PC-9 (cell line): ENCODE results near the gene GBP3. TPM values are rescaled to one million over a fixed set of nuclear protein-coding genes. Genes with fewer than 3 reads are reported as not detected.
"Not testable (repeated sequence)": the region's sequence is repeated elsewhere in the genome, so short reads cannot be mapped to it uniquely, and the experiment has no call there.

Experiments
- BruUV-seq: library from RNA; stranded (reverse); fragments of 400-500 nt; replicated peaks from 2 replicates; lab custom pipeline; 2021; lab: Mats Ljungman, UMichigan
- CTCF ChIA-PET: fragments of 300-600 bp; sonication (Branson Sonifier 250); formaldehyde crosslinking; loops from one replicate; lab custom pipeline; 2022; ENCODE audit warnings: antibody characterized with exemption; lab: Charles Lee
- POLR2A ChIA-PET: fragments of 300-600 bp; sonication (Branson Sonifier 250); formaldehyde crosslinking; loops from one replicate; lab custom pipeline; 2022; ENCODE audit warnings: antibody characterized with exemption; ENCODE audit not compliant: unreplicated experiment; lab: Charles Lee
- DNase-seq, 2 experiments: peaks; one replicate each; pipeline versions ENCODE4 v3.0.0 to v3.0.0-alpha.2; 2015 to 2022; ENCODE audit warnings: mixed read lengths in 1 of 2
- H2AFZ ChIP-seq: fragments of 200-600 bp; sonication (generic); 2 replicates; pipeline ENCODE4 v1.8.1; 2017; ENCODE audit warnings: antibody characterized with exemption
- H3F3A ChIP-seq: fragments of 200-600 bp; sonication (generic); 2 replicates; pipeline ENCODE4 v1.8.1; 2017; ENCODE audit warnings: antibody characterized with exemption, mild to moderate bottlenecking, low read depth; ENCODE audit not compliant: insufficient read depth
- H3K27ac ChIP-seq: fragments of 200-600 bp; sonication (generic); 2 replicates; pipeline ENCODE4 v1.6.1; 2016; ENCODE audit warnings: mixed run types
- H3K27me3 ChIP-seq: fragments of 200-600 bp; sonication (generic); 2 replicates; pipeline ENCODE4 v1.6.1; 2016; ENCODE audit warnings: low read depth, mixed run types; ENCODE audit not compliant: insufficient read depth
- H3K36me3 ChIP-seq: fragments of 200-600 bp; sonication (generic); 2 replicates; pipeline ENCODE4 v1.6.1; 2016; ENCODE audit warnings: low read depth, mixed run types
- H3K4me1 ChIP-seq: fragments of 200-600 bp; sonication (generic); replicated peaks from 2 replicates; pipeline ENCODE4 v1.6.1; 2016; ENCODE audit warnings: mixed run types; ENCODE audit not compliant: insufficient read depth
- H3K4me2 ChIP-seq: fragments of 200-600 bp; sonication (generic); 2 replicates; pipeline ENCODE4 v1.6.1; 2017; ENCODE audit warnings: mixed run types
- H3K4me3 ChIP-seq: fragments of 200-600 bp; sonication (generic); 2 replicates; pipeline ENCODE4 v1.6.1; 2016; ENCODE audit warnings: mixed run types
- H3K79me2 ChIP-seq: fragments of 200-600 bp; sonication (generic); 2 replicates; pipeline ENCODE4 v1.6.1; 2017; ENCODE audit warnings: low read depth, mixed run types
- H3K9me2 ChIP-seq: fragments of 200-600 bp; sonication (generic); 2 replicates; pipeline ENCODE4 v1.8.1; 2017; ENCODE audit warnings: mild to moderate bottlenecking; ENCODE audit not compliant: insufficient read depth
- H3K9me3 ChIP-seq: fragments of 200-600 bp; sonication (generic); 2 replicates; pipeline ENCODE4 v1.8.1; 2016; ENCODE audit warnings: low read depth; ENCODE audit not compliant: insufficient read depth
- H4K20me1 ChIP-seq: fragments of 200-600 bp; sonication (generic); 2 replicates; pipeline ENCODE4 v1.8.1; 2017; ENCODE audit not compliant: insufficient read depth
- EZH2 ChIP-seq: fragments of 200-600 bp; sonication (generic); IDR thresholded peaks from 2 replicates; pipeline ENCODE4 v1.8.0; 2017; ENCODE audit warnings: antibody characterized with exemption, low read depth
- intact Hi-C: fragments of 100-400 bp; cut with micrococcal nuclease; formaldehyde crosslinking; loops from one replicate; pipeline ENCODE4 v1.10.0; 2022; ENCODE audit not compliant: unreplicated experiment
- total RNA-seq: library from RNA; stranded (reverse); gene quantifications from 2 replicates; pipeline ENCODE4 v1.2.3, GENCODE V29; 2021
- TF ChIP-seq, protein P1 (sequence below): fragments of 200-600 bp; sonication (generic); conservative IDR thresholded peaks from 2 replicates; pipeline ENCODE4 v1.6.1; 2017; ENCODE audit warnings: mixed run types, antibody characterized with exemption, mild to moderate bottlenecking, moderate library complexity

GBP3 gene
- total RNA-seq, 1 experiment from 2014 or later, result 22.6 TPM

DNA sequence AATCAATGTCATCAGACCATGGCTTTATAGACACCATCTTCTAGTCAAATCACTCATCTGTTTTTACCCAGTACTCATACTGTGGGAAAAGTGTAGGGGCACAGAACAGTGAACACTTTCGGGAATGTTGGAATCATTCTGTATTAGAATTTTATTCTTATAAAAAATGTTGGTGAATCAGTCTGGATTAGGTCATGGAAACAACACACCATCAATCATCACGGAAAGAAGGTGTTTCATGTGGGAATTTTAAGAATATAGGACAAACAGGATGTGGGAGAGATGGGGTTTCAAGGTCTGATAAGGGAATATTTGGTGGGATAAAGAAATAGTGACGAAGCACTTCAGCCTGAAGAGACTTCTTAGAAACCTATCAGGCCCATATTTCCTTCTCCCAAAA is 25.1 kb upstream of the GBP3 start:
- Histone ChIP-seq H4K20me1 (no peaks in the 10 kb centered on the region), H3K4me1 (no peaks in the 10 kb centered on the region), H3K4me2 (no peak overlapping the region), H3K27me3 (no peaks in the 10 kb centered on the region), H3F3A (no peaks in the 10 kb centered on the region; the same call in 1 of the 2 replicates), H3K9me3 (peaks cover 5% of the 10 kb centered on the region; the same call in 1 of the 2 replicates), H3K79me2 (no peaks in the 10 kb centered on the region), H3K4me3 (no peak overlapping the region), H2AFZ (no peak overlapping the region), H3K27ac (no peak overlapping the region), H3K9me2 (no peaks in the 10 kb centered on the region), H3K36me3 (no peaks in the 10 kb centered on the region)
- ChIA-PET CTCF (no interaction called here), POLR2A (no interaction called here)
- TF ChIP-seq, protein P1, sequence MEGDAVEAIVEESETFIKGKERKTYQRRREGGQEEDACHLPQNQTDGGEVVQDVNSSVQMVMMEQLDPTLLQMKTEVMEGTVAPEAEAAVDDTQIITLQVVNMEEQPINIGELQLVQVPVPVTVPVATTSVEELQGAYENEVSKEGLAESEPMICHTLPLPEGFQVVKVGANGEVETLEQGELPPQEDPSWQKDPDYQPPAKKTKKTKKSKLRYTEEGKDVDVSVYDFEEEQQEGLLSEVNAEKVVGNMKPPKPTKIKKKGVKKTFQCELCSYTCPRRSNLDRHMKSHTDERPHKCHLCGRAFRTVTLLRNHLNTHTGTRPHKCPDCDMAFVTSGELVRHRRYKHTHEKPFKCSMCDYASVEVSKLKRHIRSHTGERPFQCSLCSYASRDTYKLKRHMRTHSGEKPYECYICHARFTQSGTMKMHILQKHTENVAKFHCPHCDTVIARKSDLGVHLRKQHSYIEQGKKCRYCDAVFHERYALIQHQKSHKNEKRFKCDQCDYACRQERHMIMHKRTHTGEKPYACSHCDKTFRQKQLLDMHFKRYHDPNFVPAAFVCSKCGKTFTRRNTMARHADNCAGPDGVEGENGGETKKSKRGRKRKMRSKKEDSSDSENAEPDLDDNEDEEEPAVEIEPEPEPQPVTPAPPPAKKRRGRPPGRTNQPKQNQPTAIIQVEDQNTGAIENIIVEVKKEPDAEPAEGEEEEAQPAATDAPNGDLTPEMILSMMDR, result no peak
- TF ChIP-seq EZH2, result no peak
- intact Hi-C loops, result no loop called here
- no TSS peak for BruUV-seq
- DNase-seq, result no peak

DNA sequence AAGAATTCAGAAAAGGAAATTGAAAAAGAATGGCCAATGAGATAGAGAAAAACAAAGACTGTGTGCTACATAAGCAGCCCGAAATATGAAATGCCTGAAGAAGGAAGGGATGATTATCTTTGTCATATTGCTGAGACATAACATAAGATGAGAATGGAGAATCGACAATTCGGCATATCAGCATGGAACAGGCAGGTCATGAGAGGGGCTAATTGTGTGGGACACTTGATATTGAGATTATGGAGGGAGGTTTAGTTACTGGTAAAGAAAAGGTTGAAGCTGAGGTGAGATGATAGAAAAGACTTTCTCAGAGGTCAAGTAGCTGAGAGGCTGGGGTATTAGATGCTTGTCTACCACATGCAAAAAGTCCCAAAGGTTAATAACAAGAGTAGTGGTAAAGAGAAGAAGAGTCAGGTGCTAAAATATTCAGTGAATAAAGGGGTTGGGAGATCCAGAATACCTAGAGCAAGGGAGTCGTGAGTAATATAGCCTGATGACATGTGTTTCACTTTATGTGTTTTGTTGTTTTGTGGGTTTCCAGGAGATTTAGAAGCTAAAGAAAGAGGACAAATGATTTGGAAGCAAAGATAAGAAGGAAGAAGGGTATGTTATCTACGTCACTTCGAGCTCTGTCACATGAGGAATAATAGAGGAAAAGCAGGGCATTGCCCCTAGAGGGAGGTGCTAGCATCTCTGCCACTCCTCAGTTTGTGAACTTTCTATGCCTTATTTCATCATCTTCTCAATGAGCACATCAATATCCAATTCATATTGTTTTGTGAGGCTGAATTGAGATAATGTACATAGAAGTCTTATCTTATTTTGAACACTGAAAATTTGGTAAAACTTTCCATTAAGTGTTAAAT is 23.9 kb upstream of the GBP3 start:
- CTCF ChIA-PET, POLR2A ChIA-PET, H3K79me2 ChIP-seq: not testable (repeated sequence)

DNA sequence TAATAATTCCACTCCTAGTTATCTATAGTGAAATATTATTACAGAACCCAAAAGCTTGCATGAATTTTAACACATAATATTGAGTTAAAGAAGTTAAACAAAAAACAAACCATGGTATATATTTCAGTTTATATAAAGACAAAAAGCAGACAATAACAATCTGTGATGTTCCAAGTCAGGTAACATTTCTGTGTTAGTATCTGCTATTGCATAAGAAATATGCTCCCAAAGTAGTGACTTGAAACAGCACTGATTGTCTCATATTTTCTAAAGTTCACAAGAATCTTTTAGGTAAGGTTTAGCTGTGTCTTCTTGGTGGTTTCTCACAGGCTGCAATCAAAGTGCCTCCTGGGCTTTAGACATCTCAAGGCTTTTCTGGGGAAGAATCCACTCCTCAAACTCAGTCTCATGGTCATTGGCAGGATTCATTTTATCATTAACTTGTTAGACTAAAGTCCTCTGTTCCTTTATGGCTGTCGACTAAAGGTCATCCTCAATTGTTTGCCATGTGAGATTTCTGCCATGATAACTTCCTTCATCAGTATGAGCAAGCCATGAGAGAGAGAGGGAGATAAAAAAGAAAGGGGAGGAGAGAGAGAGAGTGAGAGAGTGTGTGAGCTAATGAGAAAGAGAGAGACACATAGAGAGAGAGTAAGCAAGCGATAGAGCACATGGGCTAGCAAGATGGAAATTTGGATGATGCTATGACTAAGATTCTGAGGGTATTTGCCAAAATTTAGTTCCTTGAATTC is 22.5 kb upstream of the GBP3 start:
- no peak for TF ChIP-seq EZH2
- TF ChIP-seq, protein P1, result no peak
- Histone ChIP-seq H3K4me3 (no peak overlapping the region), H3K27me3 (no peaks in the 10 kb centered on the region), H3K79me2 (no peaks in the 10 kb centered on the region), H3K27ac (no peak overlapping the region), H3K4me1 (no peaks in the 10 kb centered on the region), H3F3A (no peaks in the 10 kb centered on the region; the same call in 1 of the 2 replicates), H4K20me1 (no peaks in the 10 kb centered on the region), H3K36me3 (no peaks in the 10 kb centered on the region), H2AFZ (no peak overlapping the region), H3K4me2 (no peak overlapping the region), H3K9me2 (no peaks in the 10 kb centered on the region), H3K9me3 (peaks cover 12% of the 10 kb centered on the region)
- ChIA-PET CTCF (no interaction called here), POLR2A (no interaction called here)
- BruUV-seq, result no TSS peak
- DNase-seq, result no peak
- intact Hi-C loops, result no loop called here

More for the DNA sequence above, 23.9 kb upstream of the GBP3 start:
- H3F3A ChIP-seq, H3K4me3 ChIP-seq, H4K20me1 ChIP-seq, H2AFZ ChIP-seq, H3K27me3 ChIP-seq, H3K36me3 ChIP-seq, H3K27ac ChIP-seq, H3K9me2 ChIP-seq, BruUV-seq, H3K4me2 ChIP-seq, intact Hi-C loops, DNase-seq, H3K4me1 ChIP-seq: not testable (repeated sequence)
- H3K9me3 ChIP-seq, result peaks cover 12% of the 10 kb centered on the region
